Stomach (tissue), 9 donors: Measurements from ENCODE around the gene TYMS. TPM values are rescaled to one million over a fixed set of nuclear protein-coding genes. Genes with fewer than 3 reads are reported as not detected.

Source experiments
- DNase-seq, 2 donors: peaks; one replicate each; pipeline versions ENCODE4 v3.0.0 to v3.0.0-alpha.2; 2013 to 2019
- H3K27ac ChIP-seq, 5 donors: fragments of 200-600 bp in 4 of 5; sonication (generic) in 4 of 5; one replicate each; pipeline ENCODE4 v1.5.1; 2013 to 2019; ENCODE audit warnings: mild to moderate bottlenecking in 1 of 5, moderate library complexity in 1 of 5
- H3K27me3 ChIP-seq, 3 donors: fragments of 200-600 bp; sonication (generic); one replicate each; pipeline ENCODE4 v1.5.1; 2017 to 2019; ENCODE audit warnings: mixed run types in 1 of 3
- H3K36me3 ChIP-seq, 4 donors: fragments of 200-600 bp; sonication (generic); 1 replicate in 3 of 4; 2 replicates in 1 of 4; pipeline ENCODE4 v1.5.1; 2016 to 2019
- H3K4me1 ChIP-seq, 4 donors: fragments of 200-600 bp; sonication (generic); one replicate each; pipeline ENCODE4 v1.5.1; 2016 to 2019
- H3K4me3 ChIP-seq, 4 donors: fragments of 200-600 bp; sonication (generic) in 3 of 4; one replicate each; pipeline ENCODE4 v1.5.1; 2016 to 2019; ENCODE audit warnings: mild to moderate bottlenecking in 1 of 4
- H3K9me3 ChIP-seq, 4 donors: fragments of 200-600 bp; sonication (generic); one replicate each; pipeline ENCODE4 v1.5.1; 2016 to 2019
- CTCF ChIP-seq, 7 experiments: fragments of 450-650 bp in 4 of 7; fragments of 200-600 bp in 3 of 7; sonication (generic) in 3 of 7; IDR thresholded peaks; one replicate each; pipeline ENCODE4 v1.5.1; 2016 to 2019; ENCODE audit warnings: antibody characterized with exemption in 7 of 7, control low read depth in 2 of 7, mild to moderate bottlenecking in 1 of 7
- EP300 ChIP-seq: sonication (generic); formaldehyde crosslinking; IDR thresholded peaks from one replicate; pipeline ENCODE4 v1.6.1; 2017; ENCODE audit warnings: antibody characterized with exemption
- POLR2A ChIP-seq, 4 donors: fragments of 450-650 bp; IDR thresholded peaks; one replicate each; pipeline ENCODE4 v1.6.1; 2016; ENCODE audit warnings: antibody characterized with exemption in 4 of 4, control low read depth in 2 of 4, mild to moderate bottlenecking in 1 of 4, moderate library complexity in 1 of 4
- POLR2AphosphoS5 ChIP-seq, 3 donors: sonication (generic); formaldehyde crosslinking; IDR thresholded peaks; one replicate each; pipeline ENCODE4 v1.6.1; 2016; ENCODE audit warnings: antibody characterized with exemption in 3 of 3
- WGBS, 5 donors: extraction: QIAGEN DNeasy Blood & Tissue Kit in 3 of 5; methylation state at CpG; one replicate each; pipeline versions ENCODE4 v1.1.5 to v1.1.7; 2013 to 2018; 5-methylcytosine and 5-hydroxymethylcytosine counted together
- intact Hi-C: fragments of 100-400 bp; cut with DNase I; formaldehyde crosslinking; loops from one replicate; pipeline ENCODE4 v1.15.1; 2023; ENCODE audit warnings: low total_unique reads
- polyA plus RNA-seq, 3 donors: library from polyadenylated mRNA; stranded (reverse); fragments of 200-250 nt; gene quantifications; one replicate each; pipeline ENCODE4 v1.2.3, GENCODE V29; 2013
- total RNA-seq, 5 donors: library from RNA; depleted of rRNA; stranded (reverse); fragments of >200 nt; gene quantifications; one replicate each; pipeline versions ENCODE4 v1.1.0 to v1.2.3, GENCODE V29; 2014 to 2016
- donor health status: healthy with polysubstance abuse.
- donor health status: Bipolar disorder and iron deficiency.
- donor health status: healthy.

The TYMS gene
- total and polyA plus RNA-seq, 8 donors = 1.2 to 17.1 (median 8.1) TPM

- Histone ChIP-seq H3K9me3 (no peaks in the 10 kb centered on the region), H3K27ac (no peak overlapping the region), H3K27me3 (peaks cover 0 to 25% (median 0%) of the 10 kb centered on the region in 3 donors), H3K4me3 (no peak overlapping the region), H3K36me3 (no peaks in the 10 kb centered on the region), H3K4me1 (peaks cover under 1 to 4% (median 3%) of the 10 kb centered on the region in 4 donors)
- TF ChIP-seq CTCF (IDR thresholded peaks at IDR 0.05) (no peak), EP300 (no peak), POLR2AphosphoS5 (IDR thresholded peaks at IDR 0.05) (no peak)
- DNase-seq = no peak
- intact Hi-C loops = no loop called here
- 73 to 83% (median 80%) methylated on average over 4 of the region's 4 CpGs for WGBS, 5 donors
Measured at GRCh38 chr18:652131-652530, 5.3 kb upstream of the TYMS start.

GRCh38 chr18:653512-653911 is 3.9 kb upstream of the TYMS start:
- Histone ChIP-seq H3K27ac (no peak overlapping the region), H3K27me3 (peaks cover 0 to 37% (median 0%) of the 10 kb centered on the region in 3 donors), H3K9me3 (no peaks in the 10 kb centered on the region), H3K4me3 (no peak overlapping the region), H3K36me3 (no peaks in the 10 kb centered on the region), H3K4me1 (peaks cover 10 to 15% (median 15%) of the 10 kb centered on the region in 4 donors)
- intact Hi-C loops = no loop called here
- 95 to 100% (median 98%) methylated on average over 2 of the region's 2 CpGs for WGBS, 5 donors
- TF ChIP-seq POLR2AphosphoS5 (IDR thresholded peaks at IDR 0.05) (no peak), POLR2A (IDR thresholded peaks at IDR 0.05) (no peak), CTCF (IDR thresholded peaks at IDR 0.05) (no peak), EP300 (no peak)
- DNase-seq = no peak

GRCh38 chr18:654601-655000 is 2.9 kb upstream of the TYMS start:
- no peak for TF ChIP-seq POLR2AphosphoS5 (IDR thresholded peaks at IDR 0.05)
- TF ChIP-seq EP300 = no peak
- TF ChIP-seq POLR2A (IDR thresholded peaks at IDR 0.05) = no peak
- no peak for TF ChIP-seq CTCF (IDR thresholded peaks at IDR 0.05)
- H3K27me3 ChIP-seq = peaks cover 0 to 48% (median 0%) of the 10 kb centered on the region in 3 donors
- H3K4me3 ChIP-seq = no peak overlapping the region
- H3K4me1 ChIP-seq = peaks cover 15 to 24% (median 19%) of the 10 kb centered on the region in 4 donors
- 93 to 97% (median 95%) methylated on average over 4 of the region's 4 CpGs for WGBS, 5 donors
- no peak for DNase-seq
- H3K36me3 ChIP-seq = no peaks in the 10 kb centered on the region
- intact Hi-C loops = no loop called here
- no peaks in the 10 kb centered on the region for H3K9me3 ChIP-seq
- H3K27ac ChIP-seq = no peak overlapping the region

GRCh38 chr18:655445-655844 is 2.0 kb upstream of the TYMS start:
- H3K4me3 ChIP-seq = no peak overlapping the region
- H3K36me3 ChIP-seq = no peaks in the 10 kb centered on the region
- H3K9me3 ChIP-seq = no peaks in the 10 kb centered on the region
- TF ChIP-seq POLR2A (IDR thresholded peaks at IDR 0.05) (no peak), EP300 (no peak), CTCF (IDR thresholded peaks at IDR 0.05) (no peak), POLR2AphosphoS5 (IDR thresholded peaks at IDR 0.05) (no peak)
- H3K27ac ChIP-seq = no peak overlapping the region
- whole genome bisulfite sequencing, 5 donors = 85 to 93% (median 85%) methylated on average over 6 of the region's 6 CpGs
- DNase-seq = no peak
- H3K27me3 ChIP-seq = peaks cover 0 to 49% (median 0%) of the 10 kb centered on the region in 3 donors
- H3K4me1 ChIP-seq = peaks cover 15 to 24% (median 19%) of the 10 kb centered on the region in 4 donors
- intact Hi-C loops = no loop called here
